ENCODE results near the gene C5AR1.
A peak's percentile ranks its signal among the peaks of the same experiment; 100 is the strongest.
"Not testable (repeated sequence)": the region's sequence is repeated elsewhere in the genome, so short reads cannot be mapped to it uniquely, and the experiment has no call there.

The C5AR1 gene

GRCh38 chr19:47274891-47275761 lies 34.5 kb upstream of the C5AR1 start:
- Mint-ChIP-seq H3K36me3 (peaks cover 2% of the 10 kb centered on the region), H3K27ac (peak overlapping the region; percentile 74), H3K9me3 (no peaks in the 10 kb centered on the region), H3K4me1 (peaks cover 23% of the 10 kb centered on the region), H3K4me3 (peak overlapping the region; percentile 84), H3K27me3 (no peaks in the 10 kb centered on the region)

GRCh38 chr19:47275791-47276461 lies 33.7 kb upstream of the C5AR1 start:
- H3K4me1 Mint-ChIP-seq, result peaks cover 23% of the 10 kb centered on the region
- H3K27ac Mint-ChIP-seq, result no peak overlapping the region
- no peaks in the 10 kb centered on the region for H3K9me3 Mint-ChIP-seq

GRCh38 chr19:47276513-47276912 lies 33.1 kb upstream of the C5AR1 start:
- H3K27ac Mint-ChIP-seq, H3K36me3 Mint-ChIP-seq, H3K9me3 Mint-ChIP-seq, H3K4me3 Mint-ChIP-seq, H3K27me3 Mint-ChIP-seq: not testable (repeated sequence)
- H3K4me1 Mint-ChIP-seq, result peaks cover 23% of the 10 kb centered on the region

More at GRCh38 chr19:47275791-47276461, 33.7 kb upstream of the C5AR1 start:
- Mint-ChIP-seq H3K4me3 (peak overlapping the region; percentile 84), H3K27me3 (no peaks in the 10 kb centered on the region), H3K36me3 (peaks cover 2% of the 10 kb centered on the region)

- no peaks in the 10 kb centered on the region for H3K9me3 Mint-ChIP-seq
- no peak overlapping the region for H3K4me3 Mint-ChIP-seq
- H3K36me3 Mint-ChIP-seq, result no peaks in the 10 kb centered on the region
- no peaks in the 10 kb centered on the region for H3K27me3 Mint-ChIP-seq
- peaks cover 15% of the 10 kb centered on the region for H3K4me1 Mint-ChIP-seq
- no peak overlapping the region for H3K27ac Mint-ChIP-seq
Observed at GRCh38 chr19:47280183-47280797, 29.4 kb upstream of the C5AR1 start.

GRCh38 chr19:47283405-47284059 lies 26.1 kb upstream of the C5AR1 start:
- H3K27ac Mint-ChIP-seq, result no peak overlapping the region
- no peaks in the 10 kb centered on the region for H3K36me3 Mint-ChIP-seq
- H3K27me3 Mint-ChIP-seq, result no peaks in the 10 kb centered on the region
- no peaks in the 10 kb centered on the region for H3K9me3 Mint-ChIP-seq
- no peak overlapping the region for H3K4me3 Mint-ChIP-seq
- H3K4me1 Mint-ChIP-seq, result peaks cover 9% of the 10 kb centered on the region

GRCh38 chr19:47284324-47284899 lies 25.2 kb upstream of the C5AR1 start:
- Mint-ChIP-seq H3K4me3 (no peak overlapping the region), H3K36me3 (no peaks in the 10 kb centered on the region), H3K27ac (no peak overlapping the region), H3K4me1 (peaks cover 10% of the 10 kb centered on the region), H3K27me3 (no peaks in the 10 kb centered on the region), H3K9me3 (no peaks in the 10 kb centered on the region)

- H3K27me3 Mint-ChIP-seq, result no peaks in the 10 kb centered on the region
Observed at GRCh38 chr19:47296036-47296435, 13.6 kb upstream of the C5AR1 start.

GRCh38 chr19:47300867-47301266 lies 8.8 kb upstream of the C5AR1 start:
- H3K36me3 Mint-ChIP-seq, H3K27ac Mint-ChIP-seq, H3K4me3 Mint-ChIP-seq, H3K9me3 Mint-ChIP-seq, H3K27me3 Mint-ChIP-seq: not testable (repeated sequence)
- peaks cover 13% of the 10 kb centered on the region for H3K4me1 Mint-ChIP-seq

More at GRCh38 chr19:47296036-47296435, 13.6 kb upstream of the C5AR1 start:
- Mint-ChIP-seq H3K9me3 (no peaks in the 10 kb centered on the region), H3K4me1 (peaks cover 8% of the 10 kb centered on the region), H3K4me3 (no peak overlapping the region), H3K36me3 (no peaks in the 10 kb centered on the region), H3K27ac (no peak overlapping the region)

GRCh38 chr19:47302249-47302648 lies 7.4 kb upstream of the C5AR1 start:
- Mint-ChIP-seq H3K27me3 (peaks cover 8% of the 10 kb centered on the region), H3K4me1 (peaks cover 5% of the 10 kb centered on the region), H3K27ac (no peak overlapping the region), H3K9me3 (no peaks in the 10 kb centered on the region), H3K36me3 (no peaks in the 10 kb centered on the region), H3K4me3 (no peak overlapping the region)

- Mint-ChIP-seq H3K27me3 (peaks cover 8% of the 10 kb centered on the region), H3K27ac (no peak overlapping the region), H3K9me3 (no peaks in the 10 kb centered on the region), H3K36me3 (no peaks in the 10 kb centered on the region), H3K4me1 (peaks cover 5% of the 10 kb centered on the region), H3K4me3 (no peak overlapping the region)
Observed at GRCh38 chr19:47303966-47304365, 5.7 kb upstream of the C5AR1 start.

GRCh38 chr19:47305309-47305751 lies 4.3 kb upstream of the C5AR1 start:
- peaks cover 5% of the 10 kb centered on the region for H3K4me1 Mint-ChIP-seq
- no peaks in the 10 kb centered on the region for H3K9me3 Mint-ChIP-seq
- no peak overlapping the region for H3K27ac Mint-ChIP-seq
- peaks cover 11% of the 10 kb centered on the region for H3K27me3 Mint-ChIP-seq
- no peaks in the 10 kb centered on the region for H3K36me3 Mint-ChIP-seq
- no peak overlapping the region for H3K4me3 Mint-ChIP-seq

- H3K27ac Mint-ChIP-seq, result no peak overlapping the region
- H3K4me3 Mint-ChIP-seq, result no peak overlapping the region
- no peaks in the 10 kb centered on the region for H3K9me3 Mint-ChIP-seq
- peaks cover 11% of the 10 kb centered on the region for H3K27me3 Mint-ChIP-seq
- H3K36me3 Mint-ChIP-seq, result no peaks in the 10 kb centered on the region
- peaks cover 5% of the 10 kb centered on the region for H3K4me1 Mint-ChIP-seq
Observed at GRCh38 chr19:47306303-47306702, 3.4 kb upstream of the C5AR1 start.

- H3K4me3 Mint-ChIP-seq, result no peak overlapping the region
- H3K36me3 Mint-ChIP-seq, result no peaks in the 10 kb centered on the region
- no peak overlapping the region for H3K27ac Mint-ChIP-seq
- peaks cover 11% of the 10 kb centered on the region for H3K27me3 Mint-ChIP-seq
- H3K9me3 Mint-ChIP-seq, result no peaks in the 10 kb centered on the region
- H3K4me1 Mint-ChIP-seq, result peaks cover 5% of the 10 kb centered on the region
Observed at GRCh38 chr19:47309038-47309437, 623 bp upstream of the C5AR1 start.

- H3K9me3 Mint-ChIP-seq, result no peaks in the 10 kb centered on the region
- peaks cover 5% of the 10 kb centered on the region for H3K4me1 Mint-ChIP-seq
- no peak overlapping the region for H3K27ac Mint-ChIP-seq
- H3K36me3 Mint-ChIP-seq, result no peaks in the 10 kb centered on the region
- peaks cover 11% of the 10 kb centered on the region for H3K27me3 Mint-ChIP-seq
- H3K4me3 Mint-ChIP-seq, result no peak overlapping the region
Observed at GRCh38 chr19:47310323-47310722, 662 bp downstream of the C5AR1 start.

GRCh38 chr19:47310819-47311218 lies 1.2 kb downstream of the C5AR1 start:
- Mint-ChIP-seq H3K27ac (no peak overlapping the region), H3K9me3 (no peaks in the 10 kb centered on the region), H3K36me3 (no peaks in the 10 kb centered on the region), H3K4me1 (peaks cover 6% of the 10 kb centered on the region), H3K4me3 (no peak overlapping the region), H3K27me3 (peaks cover 13% of the 10 kb centered on the region)

Data from activated naive CD4-positive, alpha-beta T cell treated with anti-CD3 and anti-CD28 coated beads, Interleukin-2, amount 50 U/mL, for 24 hours (primary cell).